HCT116 (cell line): ENCODE results near the gene POP4.

ENCODE experiments used
- CTCF ChIP-seq, 3 experiments: fragments of 200-600 bp in 1 of 3; sonication (generic) in 1 of 3; IDR thresholded peaks in 2 of 3; conservative IDR thresholded peaks in 1 of 3; 2 replicates each; pipeline ENCODE4 v1.5.1; 2012 to 2017; ENCODE audit warnings: low read depth in 2 of 3, low read length in 2 of 3, antibody characterized with exemption in 1 of 3, borderline replicate concordance in 1 of 3, control low read depth in 1 of 3, mild to moderate bottlenecking in 1 of 3, mixed read lengths in 1 of 3, mixed run types in 1 of 3, moderate library complexity in 1 of 3; ENCODE audit not compliant: insufficient read depth in 1 of 3
- EZH2 ChIP-seq: fragments of 200-600 bp; sonication (generic); IDR thresholded peaks from 2 replicates; pipeline ENCODE4 v1.6.1; 2017; ENCODE audit warnings: antibody characterized with exemption, mixed run types
- FOSL1 ChIP-seq: IDR thresholded peaks from 2 replicates; pipeline ENCODE4 v1.6.1; 2012; ENCODE audit warnings: low read depth
- POLR2A ChIP-seq: IDR thresholded peaks from 2 replicates; pipeline ENCODE4 v1.7.0; 2011; ENCODE audit warnings: borderline replicate concordance; ENCODE audit not compliant: insufficient read depth, insufficient read length; ENCODE audit errors: extremely low read depth
- POLR2AphosphoS5 ChIP-seq: IDR thresholded peaks from 2 replicates; pipeline ENCODE4 v1.6.1; 2011; ENCODE audit warnings: mild to moderate bottlenecking, low read depth, low read length, moderate library complexity
- RAD21 ChIP-seq: IDR thresholded peaks from 2 replicates; pipeline ENCODE4 v1.6.1; 2012; ENCODE audit warnings: low read depth, mild to moderate bottlenecking
- REST ChIP-seq: IDR thresholded peaks from 2 replicates; pipeline ENCODE4 v1.6.1; 2012; ENCODE audit warnings: low read depth

- TF ChIP-seq POLR2A (no peak), POLR2AphosphoS5 (no peak), CTCF (IDR thresholded peaks at IDR 0.05 in 2 of 3, conservative IDR thresholded peaks at IDR 0.05 in 1 of 3; ENCODE audit: borderline replicate concordance in 1 of 3, insufficient read depth in 1 of 3, low read depth in 2 of 3, low read length in 2 of 3) (no peak), EZH2 (no peak), RAD21 (no peak), REST (no peak), FOSL1 (no peak)
Observed at GRCh38 chr19:29606420-29606747, 301 bp downstream of the POP4 start.
